ENCODE measurements around the gene UBE2L6. TPM values are rescaled to one million over a fixed set of nuclear protein-coding genes. Genes with fewer than 3 reads are reported as not detected.

The UBE2L6 gene
- total and polyA plus RNA-seq, 2 of the 4 experiments (the other 2 are of a cell fraction): 37.5 to 46.7 TPM

DNA sequence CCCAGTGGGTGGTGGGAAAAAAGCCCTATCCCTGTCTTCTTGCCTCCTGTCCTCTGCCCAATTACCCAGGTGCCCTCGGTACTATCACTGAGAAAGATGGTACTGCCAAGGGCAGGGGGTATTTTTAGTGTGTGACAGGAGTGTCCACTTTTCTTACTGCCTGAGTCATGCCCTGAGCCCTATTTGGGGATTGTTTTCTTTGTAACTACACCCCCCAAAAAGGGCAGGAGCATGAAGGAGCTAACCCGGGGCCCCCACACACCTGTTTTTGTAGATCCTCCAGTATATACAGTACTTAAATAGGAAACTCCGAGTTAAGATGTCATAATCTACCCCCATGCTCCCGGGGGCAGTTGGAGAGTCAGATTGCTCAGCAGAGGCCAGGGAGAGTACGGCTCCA lies 26.3 kb downstream of the UBE2L6 start:
- Histone ChIP-seq H3K4me3 (ENCODE audit: insufficient read depth, low read depth, low read length) (no peak overlapping the region), H2AFZ (replicated peaks; ENCODE audit: low read length, poor library complexity) (no peak overlapping the region), H4K8ac (ENCODE audit: low read depth in 2 of 2, low read length in 2 of 2) (no peak overlapping the region), H3K14ac (replicated peaks; ENCODE audit: low read depth, low read length) (no peak overlapping the region), H3K9ac (ENCODE audit: low read depth, low read length) (no peak overlapping the region), H2BK20ac (ENCODE audit: low read depth, low read length) (no peak overlapping the region), H3K9me1 (ENCODE audit: insufficient read depth, low read length) (no peaks in the 10 kb centered on the region), H3K36me3 (ENCODE audit: control insufficient read depth, insufficient read depth, low read length) (no peaks in the 10 kb centered on the region), H3K27me3 (ENCODE audit: control insufficient read depth, insufficient read depth, low read length) (peaks cover 30% of the 10 kb centered on the region), H2BK5ac (ENCODE audit: low read depth, low read length, poor library complexity, severe bottlenecking) (no peak overlapping the region), H3K56ac (ENCODE audit: extremely low read depth, insufficient read depth, low read length) (no peak overlapping the region), H4K5ac (ENCODE audit: low read depth, low read length) (no peak overlapping the region), H3K4me1 (ENCODE audit: control insufficient read depth, insufficient read depth, low read length) (no peaks in the 10 kb centered on the region; the same call in 1 of the 2 replicates), H2AK9ac (replicated peaks; ENCODE audit: low read depth, low read length, poor library complexity) (no peak overlapping the region), H3K27ac (ENCODE audit: insufficient read depth, low read length) (no peak overlapping the region), H3K4ac (ENCODE audit: low read depth, low read length) (no peak overlapping the region), H4K91ac (ENCODE audit: insufficient read depth, low read depth, low read length) (no peak overlapping the region), H2BK120ac (ENCODE audit: low read depth, low read length) (no peak overlapping the region), H3K4me2 (ENCODE audit: low read depth, low read length) (no peak overlapping the region), H4K20me1 (ENCODE audit: insufficient read depth, low read length) (no peaks in the 10 kb centered on the region), H2AK5ac (ENCODE audit: low read depth, low read length) (no peak overlapping the region), H3K79me1 (ENCODE audit: low read depth in 1 of 2, low read length in 2 of 2) (no peaks in the 10 kb centered on the region), H3K18ac (ENCODE audit: low read depth, low read length) (no peak overlapping the region), H3K9me3 (ENCODE audit: control insufficient read depth, insufficient read depth, low read length) (no peaks in the 10 kb centered on the region), H2BK15ac (ENCODE audit: low read depth, low read length) (no peak overlapping the region), H3K23ac (ENCODE audit: low read depth, low read length) (no peak overlapping the region)
- dilution Hi-C loops (cut with HindIII; ENCODE audit: low sequenced_read_pairs, unreplicated experiment) (no loop called here), in situ Hi-C loops (cut with MboI; ENCODE audit: low sequenced_read_pairs) (no loop called here), intact Hi-C loops (cut with micrococcal nuclease) (no loop called here)
- DNase-seq (no peak), ATAC-seq (ENCODE audit: low read depth) (no peak)
- no peak for TF ChIP-seq POLR2A (IDR thresholded peaks at IDR 0.05; ENCODE audit: low read depth, low read length)
- no peak for TF ChIP-seq NFE2L2 (IDR thresholded peaks at IDR 0.05; ENCODE audit: low read depth, low read length)
- TF ChIP-seq CHD1 (IDR thresholded peaks at IDR 0.05; ENCODE audit: low read depth, low read length): no peak
- TF ChIP-seq RCOR1 (IDR thresholded peaks at IDR 0.05; ENCODE audit: insufficient replicate concordance, low read length): no peak
- no peak for TF ChIP-seq CEBPB (IDR thresholded peaks at IDR 0.05; ENCODE audit: low read depth, low read length)
- no peak for TF ChIP-seq ELK1 (IDR thresholded peaks at IDR 0.05; ENCODE audit: borderline replicate concordance, low read depth, low read length)
- TF ChIP-seq SMC3 (IDR thresholded peaks at IDR 0.05; ENCODE audit: low read depth, low read length): no peak
- TF ChIP-seq MAZ (IDR thresholded peaks at IDR 0.05; ENCODE audit: borderline replicate concordance, low read depth, low read length): no peak
- TF ChIP-seq MXI1 (IDR thresholded peaks at IDR 0.05; ENCODE audit: borderline replicate concordance, low read depth, low read length): no peak
- TF ChIP-seq FOS (IDR thresholded peaks at IDR 0.05; ENCODE audit: low read depth, low read length): no peak
- no peak for TF ChIP-seq RFX5 (IDR thresholded peaks at IDR 0.05; ENCODE audit: low read depth, low read length)
- TF ChIP-seq, protein P1, sequence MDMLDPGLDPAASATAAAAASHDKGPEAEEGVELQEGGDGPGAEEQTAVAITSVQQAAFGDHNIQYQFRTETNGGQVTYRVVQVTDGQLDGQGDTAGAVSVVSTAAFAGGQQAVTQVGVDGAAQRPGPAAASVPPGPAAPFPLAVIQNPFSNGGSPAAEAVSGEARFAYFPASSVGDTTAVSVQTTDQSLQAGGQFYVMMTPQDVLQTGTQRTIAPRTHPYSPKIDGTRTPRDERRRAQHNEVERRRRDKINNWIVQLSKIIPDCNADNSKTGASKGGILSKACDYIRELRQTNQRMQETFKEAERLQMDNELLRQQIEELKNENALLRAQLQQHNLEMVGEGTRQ (IDR thresholded peaks at IDR 0.05; ENCODE audit: low read depth, low read length): no peak
- TF ChIP-seq MAFK (IDR thresholded peaks at IDR 0.05; ENCODE audit: low read depth, low read length): no peak
- no peak for TF ChIP-seq BHLHE40 (IDR thresholded peaks at IDR 0.05; ENCODE audit: low read depth, low read length)
- TF ChIP-seq RAD21 (IDR thresholded peaks at IDR 0.05; ENCODE audit: low read length): no peak
- no peak for TF ChIP-seq CTCF (conservative IDR thresholded peaks at IDR 0.05; ENCODE audit: low read depth, low read length)
- WGBS, 2 experiments (ENCODE audit: extremely low coverage in 2 of 2, insufficient read length in 1 of 2): 83% methylated on average over 1 of the region's 5 CpGs; no CpG with 5 or more reads in 1 of the 2 experiments
- BruUV-seq (replicated peaks): no TSS peak
- POLR2A ChIA-PET (ENCODE audit: unreplicated experiment): no interaction called here
- CTCF ChIA-PET: no interaction called here

Measured in IMR-90 (cell line).